Gastroesophageal sphincter (tissue), 3 donors: ENCODE data around the gene VPREB3.

Source experiments
- POLR2A ChIP-seq, 2 donors: fragments of 450-650 bp; IDR thresholded peaks; one replicate each; pipeline ENCODE4 v1.6.1; 2017; ENCODE audit warnings: antibody characterized with exemption in 2 of 2, mild to moderate bottlenecking in 2 of 2, moderate library complexity in 1 of 2
- TF ChIP-seq, protein P1 (sequence below), 4 experiments: fragments of 200-600 bp in 2 of 4; fragments of 450-650 bp in 2 of 4; sonication (generic) in 1 of 4; IDR thresholded peaks; one replicate each; pipeline ENCODE4 v1.5.1; 2017 to 2019; ENCODE audit warnings: antibody characterized with exemption in 4 of 4, mild to moderate bottlenecking in 2 of 4, moderate library complexity in 2 of 4

DNA sequence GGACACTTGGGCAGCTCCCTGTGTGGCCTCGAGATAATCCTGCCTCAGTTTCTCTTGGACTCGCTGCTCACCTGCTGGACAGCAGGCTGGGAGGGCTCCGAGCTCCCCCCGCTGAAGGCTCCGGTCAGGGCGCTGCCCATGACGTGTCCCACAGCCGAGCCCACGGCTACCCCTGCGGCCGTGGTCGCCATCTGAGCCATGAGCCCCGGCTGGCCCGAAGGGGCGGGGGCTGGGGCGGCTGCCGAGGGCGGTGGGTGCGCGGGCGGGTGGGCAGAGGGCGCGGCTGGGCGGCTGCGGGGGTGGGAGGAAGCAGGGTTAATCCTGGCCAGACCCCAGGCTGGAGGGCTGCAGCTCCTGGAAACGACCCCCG lies 13.1 kb upstream of the VPREB3 start:
- TF ChIP-seq, protein P1, sequence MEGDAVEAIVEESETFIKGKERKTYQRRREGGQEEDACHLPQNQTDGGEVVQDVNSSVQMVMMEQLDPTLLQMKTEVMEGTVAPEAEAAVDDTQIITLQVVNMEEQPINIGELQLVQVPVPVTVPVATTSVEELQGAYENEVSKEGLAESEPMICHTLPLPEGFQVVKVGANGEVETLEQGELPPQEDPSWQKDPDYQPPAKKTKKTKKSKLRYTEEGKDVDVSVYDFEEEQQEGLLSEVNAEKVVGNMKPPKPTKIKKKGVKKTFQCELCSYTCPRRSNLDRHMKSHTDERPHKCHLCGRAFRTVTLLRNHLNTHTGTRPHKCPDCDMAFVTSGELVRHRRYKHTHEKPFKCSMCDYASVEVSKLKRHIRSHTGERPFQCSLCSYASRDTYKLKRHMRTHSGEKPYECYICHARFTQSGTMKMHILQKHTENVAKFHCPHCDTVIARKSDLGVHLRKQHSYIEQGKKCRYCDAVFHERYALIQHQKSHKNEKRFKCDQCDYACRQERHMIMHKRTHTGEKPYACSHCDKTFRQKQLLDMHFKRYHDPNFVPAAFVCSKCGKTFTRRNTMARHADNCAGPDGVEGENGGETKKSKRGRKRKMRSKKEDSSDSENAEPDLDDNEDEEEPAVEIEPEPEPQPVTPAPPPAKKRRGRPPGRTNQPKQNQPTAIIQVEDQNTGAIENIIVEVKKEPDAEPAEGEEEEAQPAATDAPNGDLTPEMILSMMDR (IDR thresholded peaks at IDR 0.05) = no peak
- TF ChIP-seq POLR2A (IDR thresholded peaks at IDR 0.05) = no peak
